T-helper 1 cell treated with Interleukin-12 subunit alpha and Interleukin-12 subunit beta and Interleukin-4 antibody, amounts not matched to agents 30 μg/mL and 1 μg/mL, for 36 hours (primary cell): Measurements from ENCODE around the gene SLC28A2.
A peak's percentile ranks its signal among the peaks of the same experiment; 100 is the strongest.
"Not testable (repeated sequence)": the region's sequence is repeated elsewhere in the genome, so short reads cannot be mapped to it uniquely, and the experiment has no call there.

Source experiments
- H3K27ac Mint-ChIP-seq: one replicate; pipeline ENCODE4 v1.8.0; 2021; ENCODE audit warnings: mild to moderate bottlenecking, mixed read lengths
- H3K27me3 Mint-ChIP-seq: one replicate; pipeline ENCODE4 v1.8.0; 2021; ENCODE audit warnings: low read depth, mixed read lengths
- H3K36me3 Mint-ChIP-seq: one replicate; pipeline ENCODE4 v1.8.0; 2021; ENCODE audit warnings: low read depth, mixed read lengths
- H3K4me1 Mint-ChIP-seq: one replicate; pipeline ENCODE4 v1.8.0; 2021; ENCODE audit warnings: low read depth, mixed read lengths
- H3K4me3 Mint-ChIP-seq: one replicate; pipeline ENCODE4 v1.8.0; 2021; ENCODE audit warnings: mild to moderate bottlenecking, moderate library complexity, mixed read lengths
- H3K9me3 Mint-ChIP-seq: one replicate; pipeline ENCODE4 v1.8.0; 2021; ENCODE audit warnings: mixed read lengths

SLC28A2 gene

GRCh38 chr15:45242289-45242688 lies 9.7 kb upstream of the SLC28A2 start:
- no peaks in the 10 kb centered on the region for H3K27me3 Mint-ChIP-seq
- no peak overlapping the region for H3K4me3 Mint-ChIP-seq
- H3K27ac Mint-ChIP-seq: no peak overlapping the region
- peaks cover 69% of the 10 kb centered on the region for H3K9me3 Mint-ChIP-seq
- H3K4me1 Mint-ChIP-seq: no peaks in the 10 kb centered on the region
- H3K36me3 Mint-ChIP-seq: peaks cover 2% of the 10 kb centered on the region

- H3K27me3 Mint-ChIP-seq: no peaks in the 10 kb centered on the region
Observed at GRCh38 chr15:45249125-45249780, 2.8 kb upstream of the SLC28A2 start.

GRCh38 chr15:45253330-45253729 lies 1.3 kb downstream of the SLC28A2 start:
- Mint-ChIP-seq H3K9me3 (peaks cover 3% of the 10 kb centered on the region), H3K36me3 (no peaks in the 10 kb centered on the region), H3K27ac (no peak overlapping the region), H3K4me1 (no peaks in the 10 kb centered on the region), H3K4me3 (no peak overlapping the region), H3K27me3 (no peaks in the 10 kb centered on the region)

More at GRCh38 chr15:45249125-45249780, 2.8 kb upstream of the SLC28A2 start:
- Mint-ChIP-seq H3K4me3 (no peak overlapping the region), H3K36me3 (no peaks in the 10 kb centered on the region), H3K27ac (no peak overlapping the region), H3K4me1 (no peaks in the 10 kb centered on the region), H3K9me3 (peaks cover 20% of the 10 kb centered on the region)

- H3K4me3 Mint-ChIP-seq: no peak overlapping the region
- H3K27me3 Mint-ChIP-seq: no peaks in the 10 kb centered on the region
- no peaks in the 10 kb centered on the region for H3K4me1 Mint-ChIP-seq
- no peaks in the 10 kb centered on the region for H3K9me3 Mint-ChIP-seq
- H3K36me3 Mint-ChIP-seq: no peaks in the 10 kb centered on the region
- H3K27ac Mint-ChIP-seq: no peak overlapping the region
Observed at GRCh38 chr15:45254405-45254804, 2.4 kb downstream of the SLC28A2 start.

GRCh38 chr15:45254824-45255223 lies 2.8 kb downstream of the SLC28A2 start:
- not testable (repeated sequence) for H3K27ac Mint-ChIP-seq, H3K36me3 Mint-ChIP-seq, H3K4me1 Mint-ChIP-seq

GRCh38 chr15:45259796-45260195 lies 7.8 kb downstream of the SLC28A2 start:
- Mint-ChIP-seq H3K4me3 (no peak overlapping the region), H3K27ac (no peak overlapping the region), H3K27me3 (no peaks in the 10 kb centered on the region), H3K9me3 (no peaks in the 10 kb centered on the region), H3K4me1 (no peaks in the 10 kb centered on the region), H3K36me3 (no peaks in the 10 kb centered on the region)

More at GRCh38 chr15:45254824-45255223, 2.8 kb downstream of the SLC28A2 start:
- H3K9me3 Mint-ChIP-seq, H3K27me3 Mint-ChIP-seq, H3K4me3 Mint-ChIP-seq: not testable (repeated sequence)

GRCh38 chr15:45262906-45263461 lies 10.9 kb downstream of the SLC28A2 start:
- Mint-ChIP-seq H3K4me3 (no peak overlapping the region), H3K27me3 (no peaks in the 10 kb centered on the region), H3K27ac (no peak overlapping the region), H3K9me3 (no peaks in the 10 kb centered on the region), H3K4me1 (no peaks in the 10 kb centered on the region), H3K36me3 (no peaks in the 10 kb centered on the region)

- Mint-ChIP-seq H3K27ac (no peak overlapping the region), H3K36me3 (no peaks in the 10 kb centered on the region), H3K4me3 (no peak overlapping the region), H3K4me1 (no peaks in the 10 kb centered on the region), H3K9me3 (no peaks in the 10 kb centered on the region), H3K27me3 (no peaks in the 10 kb centered on the region)
Observed at GRCh38 chr15:45263854-45264253, 11.8 kb downstream of the SLC28A2 start.

- Mint-ChIP-seq H3K4me3 (no peak overlapping the region), H3K4me1 (no peaks in the 10 kb centered on the region), H3K27ac (no peak overlapping the region), H3K36me3 (no peaks in the 10 kb centered on the region), H3K27me3 (no peaks in the 10 kb centered on the region), H3K9me3 (no peaks in the 10 kb centered on the region)
Observed at GRCh38 chr15:45265506-45265905, 13.5 kb downstream of the SLC28A2 start.

GRCh38 chr15:45268135-45268534 lies 16.1 kb downstream of the SLC28A2 start:
- no peak overlapping the region for H3K27ac Mint-ChIP-seq
- H3K9me3 Mint-ChIP-seq: no peaks in the 10 kb centered on the region
- H3K4me3 Mint-ChIP-seq: no peak overlapping the region
- H3K27me3 Mint-ChIP-seq: peaks cover 4% of the 10 kb centered on the region
- no peaks in the 10 kb centered on the region for H3K36me3 Mint-ChIP-seq
- no peaks in the 10 kb centered on the region for H3K4me1 Mint-ChIP-seq

- H3K27ac Mint-ChIP-seq: no peak overlapping the region
- peaks cover 10% of the 10 kb centered on the region for H3K27me3 Mint-ChIP-seq
- H3K4me1 Mint-ChIP-seq: peaks cover 6% of the 10 kb centered on the region
- no peak overlapping the region for H3K4me3 Mint-ChIP-seq
- H3K36me3 Mint-ChIP-seq: no peaks in the 10 kb centered on the region
- peaks cover 4% of the 10 kb centered on the region for H3K9me3 Mint-ChIP-seq
Observed at GRCh38 chr15:45274636-45275380, 22.8 kb downstream of the SLC28A2 start.

GRCh38 chr15:45276831-45277230 lies 24.8 kb downstream of the SLC28A2 start:
- Mint-ChIP-seq H3K36me3 (no peaks in the 10 kb centered on the region), H3K4me1 (peaks cover 8% of the 10 kb centered on the region), H3K4me3 (no peak overlapping the region), H3K9me3 (peaks cover 4% of the 10 kb centered on the region), H3K27me3 (peaks cover 10% of the 10 kb centered on the region), H3K27ac (no peak overlapping the region)

GRCh38 chr15:45279024-45279698 lies 27.1 kb downstream of the SLC28A2 start:
- Mint-ChIP-seq H3K36me3 (no peaks in the 10 kb centered on the region), H3K27ac (peak overlapping the region; percentile 82), H3K27me3 (peaks cover 2% of the 10 kb centered on the region), H3K4me3 (peak overlapping the region; percentile 94), H3K4me1 (peaks cover 8% of the 10 kb centered on the region), H3K9me3 (peaks cover 4% of the 10 kb centered on the region)

GRCh38 chr15:45285413-45285812 lies 33.4 kb downstream of the SLC28A2 start:
- no peak overlapping the region for H3K4me3 Mint-ChIP-seq
- no peaks in the 10 kb centered on the region for H3K36me3 Mint-ChIP-seq
- H3K27me3 Mint-ChIP-seq: peaks cover 10% of the 10 kb centered on the region
- no peaks in the 10 kb centered on the region for H3K9me3 Mint-ChIP-seq
- H3K4me1 Mint-ChIP-seq: no peaks in the 10 kb centered on the region
- no peak overlapping the region for H3K27ac Mint-ChIP-seq
